Endothelial cell of umbilical vein (primary cell): Measurements from ENCODE around the gene B3GAT1. TPM values are rescaled to one million over a fixed set of nuclear protein-coding genes. Genes with fewer than 3 reads are reported as not detected.

Source experiments
- BruUV-seq: library from RNA; stranded (reverse); fragments of 400-500 nt; replicated peaks from 2 replicates; lab custom pipeline; 2021; lab: Mats Ljungman, UMichigan
- CTCF ChIA-PET: fragments of 300-600, 350-600 bp; sonication (Branson Sonifier 250); formaldehyde crosslinking; loops from one replicate; lab custom pipeline; 2021; ENCODE audit warnings: antibody characterized with exemption, inconsistent platforms; lab: Charles Lee
- POLR2A ChIA-PET: fragments of 300-600, 350-600 bp; sonication (Branson Sonifier 250); formaldehyde crosslinking; loops from one replicate; lab custom pipeline; 2021; ENCODE audit warnings: antibody characterized with exemption, inconsistent platforms; lab: Charles Lee
- DNase-seq: peaks from one replicate; pipeline ENCODE4 v3.0.0-alpha.2; 2011; ENCODE audit warnings: low read depth, low spot score
- FAIRE-seq: peaks from 2 replicates; lab custom pipeline; 2011; peaks lifted over from hg19 to GRCh38; lab: Jason Lieb, UNC
- H2AFZ ChIP-seq: 2 replicates; pipeline ENCODE4 v1.6.0; 2012; ENCODE audit warnings: low read depth, low read length, control low read depth, inconsistent platforms
- H3K27ac ChIP-seq: 2 replicates; pipeline ENCODE4 v1.5.1; 2011; ENCODE audit warnings: low read depth, mild to moderate bottlenecking, control low read depth, low read length, moderate library complexity; ENCODE audit not compliant: insufficient read depth
- H3K27me3 ChIP-seq, 2 experiments: 2 replicates each; pipeline versions ENCODE4 v1.6.0 to v1.6.1; 2011; ENCODE audit warnings: low read length in 2 of 2, mixed read lengths in 1 of 2; ENCODE audit not compliant: control insufficient read depth in 2 of 2, insufficient read depth in 2 of 2
- H3K36me3 ChIP-seq, 2 experiments: 2 replicates in 1 of 2; 3 replicates in 1 of 2; pipeline ENCODE4 v1.5.1; 2011; ENCODE audit warnings: low read length in 2 of 2, mild to moderate bottlenecking in 1 of 2, moderate library complexity in 1 of 2; ENCODE audit not compliant: control insufficient read depth in 2 of 2, insufficient read depth in 2 of 2; ENCODE audit errors: extremely low read depth in 1 of 2
- H3K4me1 ChIP-seq: 3 replicates; pipeline ENCODE4 v1.5.1; 2011; ENCODE audit warnings: mild to moderate bottlenecking, low read length; ENCODE audit not compliant: control insufficient read depth, insufficient read depth; ENCODE audit errors: extremely low read depth
- H3K4me2 ChIP-seq: 2 replicates; pipeline ENCODE4 v1.6.1; 2011; ENCODE audit warnings: low read length, control low read depth, mixed read lengths; ENCODE audit not compliant: insufficient read depth
- H3K4me3 ChIP-seq, 3 experiments: fragments of 200-600 bp in 1 of 3; sonication (generic), shearing (Covaris generic) in 1 of 3; replicated peaks in 1 of 3; 2 replicates each; pipeline ENCODE4 v1.5.1; 2011 to 2016; ENCODE audit warnings: control low read depth in 3 of 3, low read length in 3 of 3, mild to moderate bottlenecking in 2 of 3, inconsistent platforms in 1 of 3, low read depth in 1 of 3, moderate library complexity in 1 of 3; ENCODE audit not compliant: insufficient read depth in 1 of 3
- H3K79me2 ChIP-seq: 2 replicates; pipeline ENCODE4 v1.6.0; 2012; ENCODE audit warnings: low read length, inconsistent platforms; ENCODE audit not compliant: control insufficient read depth, insufficient read depth
- H3K9ac ChIP-seq: replicated peaks from 2 replicates; pipeline ENCODE3; 2011; ENCODE audit warnings: low read length, control low read depth; ENCODE audit not compliant: insufficient read depth; ENCODE audit errors: extremely low read depth
- H3K9me1 ChIP-seq: replicated peaks from 3 replicates; pipeline ENCODE4 v1.6.0; 2011; ENCODE audit warnings: mild to moderate bottlenecking, low read length; ENCODE audit not compliant: control insufficient read depth, insufficient read depth; ENCODE audit errors: extremely low read depth
- H3K9me3 ChIP-seq: replicated peaks from 2 replicates; pipeline ENCODE4 v1.5.1; 2012; ENCODE audit warnings: low read length, inconsistent platforms; ENCODE audit not compliant: control insufficient read depth, insufficient read depth
- H4K20me1 ChIP-seq: replicated peaks from 2 replicates; pipeline ENCODE3; 2011; ENCODE audit warnings: mild to moderate bottlenecking, low read length; ENCODE audit not compliant: control insufficient read depth, insufficient read depth; ENCODE audit errors: extremely low read depth
- EZH2 ChIP-seq: IDR thresholded peaks from 2 replicates; pipeline ENCODE4 v1.6.1; 2012; ENCODE audit warnings: borderline replicate concordance, low read depth, mild to moderate bottlenecking, moderate library complexity, low read length, inconsistent platforms; ENCODE audit not compliant: severe bottlenecking
- FOS ChIP-seq: IDR thresholded peaks from 2 replicates; pipeline ENCODE4 v1.6.1; 2011; ENCODE audit warnings: mild to moderate bottlenecking, low read length, moderate library complexity, borderline replicate concordance; ENCODE audit not compliant: insufficient read depth
- GATA2 ChIP-seq: IDR thresholded peaks from 2 replicates; pipeline ENCODE4 v1.7.0; 2011; ENCODE audit warnings: low read depth, mild to moderate bottlenecking, moderate library complexity, mixed read lengths, low read length; ENCODE audit not compliant: insufficient read length, insufficient read depth
- JUN ChIP-seq: IDR thresholded peaks from 2 replicates; pipeline ENCODE4 v1.6.1; 2011; ENCODE audit warnings: borderline replicate concordance, low read depth; ENCODE audit not compliant: insufficient read length, insufficient read depth
- MYC ChIP-seq: IDR thresholded peaks from one replicate; pipeline ENCODE4 v1.6.1; 2011; ENCODE audit warnings: mild to moderate bottlenecking, low read depth, low read length
- POLR2A ChIP-seq: IDR thresholded peaks from 2 replicates; pipeline ENCODE4 v1.6.1; 2012; ENCODE audit warnings: low read depth, mild to moderate bottlenecking, control low read depth, low read length
- POLR2AphosphoS5 ChIP-seq: IDR thresholded peaks from 2 replicates; pipeline ENCODE4 v1.6.1; 2012; ENCODE audit warnings: low read depth, mild to moderate bottlenecking, control low read depth, low read length, moderate library complexity; ENCODE audit not compliant: insufficient read depth
- dilution Hi-C: fragments of 300-500 bp; cut with MboI; formaldehyde crosslinking; loops from one replicate; pipeline ENCODE4 v1.15.0; 2019; ENCODE audit warnings: low sequenced_read_pairs; ENCODE audit not compliant: extremely low pct_ligation_motif_present
- intact Hi-C: fragments of 100-400 bp; cut with micrococcal nuclease; formaldehyde crosslinking; loops from one replicate; pipeline ENCODE4 v1.10.0; 2022
- polyA plus RNA-seq, 4 experiments: library from polyadenylated mRNA; depleted of rRNA in 3 of 4; stranded (reverse) in 3 of 4; unstranded in 1 of 4; fragments of >200 nt; gene quantifications; 2 replicates each; pipeline versions ENCODE4 v1.2.1 to v1.2.3, GENCODE V29; 2011 to 2012; ENCODE audit warnings: missing spikeins in 1 of 4
- total RNA-seq: library from RNA; stranded (reverse); gene quantifications from 2 replicates; pipeline ENCODE4 v1.2.3, GENCODE V29; 2021
- TF ChIP-seq, protein P1 (sequence below): IDR thresholded peaks from 2 replicates; pipeline ENCODE4 v1.6.1; 2011; ENCODE audit not compliant: insufficient read depth, insufficient read length

B3GAT1 gene
- total and polyA plus RNA-seq, 2 donors (not counting 3 experiments of a cell fraction or from before 2014, with no cell fraction given): 0.01 TPM; not detected in 1

DNA sequence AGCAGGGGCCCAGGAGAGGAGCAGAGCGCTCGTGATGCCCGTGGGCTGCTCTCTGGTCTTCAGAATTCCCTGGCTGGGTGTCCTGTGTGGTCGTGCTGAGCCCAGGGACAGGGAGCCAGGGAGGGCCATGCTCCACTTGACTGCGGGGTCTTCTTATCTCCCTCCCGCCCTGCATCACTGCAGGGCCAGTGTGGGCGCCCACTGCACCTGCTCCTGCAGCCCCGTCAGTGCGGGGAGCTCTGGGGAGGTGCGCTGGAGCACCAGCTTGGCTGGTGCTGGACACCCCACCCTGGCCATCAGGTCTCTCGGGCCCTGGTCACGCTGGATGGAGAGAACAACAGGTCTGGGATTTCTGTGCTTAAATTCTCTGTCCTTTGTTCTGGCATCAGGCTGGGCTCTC lies 31.8 kb downstream of the B3GAT1 start:
- dilution Hi-C loops: no loop called here
- Histone ChIP-seq H2AFZ (no peak overlapping the region), H3K27me3 (no peaks in the 10 kb centered on the region), H3K9me3 (no peaks in the 10 kb centered on the region), H3K9ac (no peak overlapping the region), H3K9me1 (no peaks in the 10 kb centered on the region), H4K20me1 (no peaks in the 10 kb centered on the region), H3K79me2 (no peaks in the 10 kb centered on the region), H3K4me3 (no peak overlapping the region), H3K27ac (no peak overlapping the region), H3K36me3 (no peaks in the 10 kb centered on the region), H3K4me1 (no peaks in the 10 kb centered on the region), H3K4me2 (no peak overlapping the region)
- no peak for TF ChIP-seq MYC
- no peak for TF ChIP-seq JUN
- CTCF ChIA-PET: no interaction called here
- POLR2A ChIA-PET: no interaction called here
- FAIRE-seq: no peak
- BruUV-seq: no TSS peak
- intact Hi-C loops: no loop called here
- DNase-seq: no peak

DNA sequence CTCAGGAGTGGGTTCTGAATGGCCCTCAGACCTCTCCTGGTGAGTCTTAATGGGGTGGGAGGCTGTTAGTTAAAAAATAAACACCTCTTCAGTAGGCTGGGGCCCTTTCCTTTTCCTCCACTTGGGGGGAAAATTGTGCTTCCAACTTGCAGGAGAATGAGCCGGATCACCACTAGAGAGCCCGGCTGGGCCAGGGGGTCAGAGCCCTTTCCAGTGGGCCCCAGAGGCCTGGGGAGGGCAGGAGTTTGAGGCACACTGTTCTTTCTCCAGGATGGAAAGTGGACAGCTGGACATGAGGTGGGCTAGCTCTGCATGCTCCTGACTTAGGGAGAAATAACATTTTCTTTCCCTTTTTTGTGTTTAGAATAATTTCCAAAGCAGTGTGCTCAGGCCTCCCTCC lies 32.8 kb downstream of the B3GAT1 start:
- Histone ChIP-seq H3K79me2 (no peaks in the 10 kb centered on the region), H3K4me2 (no peak overlapping the region), H3K9me1 (no peaks in the 10 kb centered on the region), H3K36me3 (no peaks in the 10 kb centered on the region), H2AFZ (no peak overlapping the region), H4K20me1 (no peaks in the 10 kb centered on the region), H3K9ac (no peak overlapping the region), H3K9me3 (no peaks in the 10 kb centered on the region), H3K4me3 (no peak overlapping the region), H3K27me3 (no peaks in the 10 kb centered on the region), H3K4me1 (no peaks in the 10 kb centered on the region), H3K27ac (no peak overlapping the region)
- dilution Hi-C loops (no loop called here), intact Hi-C loops (no loop called here)
- DNase-seq (no peak), FAIRE-seq (no peak)
- POLR2A ChIA-PET: no interaction called here
- TF ChIP-seq MYC: no peak
- TF ChIP-seq EZH2: no peak
- TF ChIP-seq, protein P1, sequence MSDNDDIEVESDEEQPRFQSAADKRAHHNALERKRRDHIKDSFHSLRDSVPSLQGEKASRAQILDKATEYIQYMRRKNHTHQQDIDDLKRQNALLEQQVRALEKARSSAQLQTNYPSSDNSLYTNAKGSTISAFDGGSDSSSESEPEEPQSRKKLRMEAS: no peak
- TF ChIP-seq JUN: no peak
- no peak for TF ChIP-seq POLR2AphosphoS5
- no peak for TF ChIP-seq POLR2A
- no peak for TF ChIP-seq GATA2
- TF ChIP-seq FOS: no peak
- no TSS peak for BruUV-seq
- CTCF ChIA-PET: no interaction called here
